HG02943 (cell line): ENCODE measurements around the gene LLGL1.

Experiments used
- ATAC-seq: cut with Tn5 transposase; IDR thresholded peaks from one replicate; pipeline ENCODE4 v1.9.1; 2021; ENCODE audit warnings: mild to moderate bottlenecking, low read depth, moderate library complexity; ENCODE audit not compliant: unreplicated experiment

The LLGL1 gene

GRCh38 chr17:18263885-18264682 is 38.6 kb downstream of the LLGL1 start:
- ATAC-seq, result no peak

DNA sequence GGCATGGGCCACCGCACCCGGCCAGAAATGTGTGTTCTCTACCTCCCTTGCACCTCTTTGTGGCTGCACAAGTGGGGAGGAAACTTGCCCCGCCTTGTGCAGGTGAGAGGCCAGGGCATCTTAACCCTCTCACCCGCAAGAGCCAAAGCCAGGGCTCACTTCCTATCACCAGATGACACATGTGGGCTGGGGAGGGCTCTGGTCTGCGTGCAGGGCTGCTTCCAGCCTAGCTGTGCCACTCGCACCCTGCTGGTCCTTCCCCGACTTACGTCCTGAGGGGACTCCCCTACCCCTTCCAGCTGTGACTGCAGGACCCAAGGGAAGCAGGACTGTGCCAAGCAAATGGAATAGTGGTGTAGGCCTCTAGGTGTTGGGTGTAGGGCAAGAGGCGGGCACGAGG is 41.9 kb downstream of the LLGL1 start:
- no peak for ATAC-seq

- ATAC-seq, result no peak
Measured at GRCh38 chr17:18267927-18268711, 42.7 kb downstream of the LLGL1 start.

GRCh38 chr17:18270046-18270931 is 44.9 kb downstream of the LLGL1 start:
- no peak for ATAC-seq

GRCh38 chr17:18277076-18277475 is 51.6 kb downstream of the LLGL1 start:
- ATAC-seq, result no peak

- no peak for ATAC-seq
Measured at GRCh38 chr17:18278867-18279266, 53.4 kb downstream of the LLGL1 start.

GRCh38 chr17:18280249-18280648 is 54.8 kb downstream of the LLGL1 start:
- no peak for ATAC-seq

DNA sequence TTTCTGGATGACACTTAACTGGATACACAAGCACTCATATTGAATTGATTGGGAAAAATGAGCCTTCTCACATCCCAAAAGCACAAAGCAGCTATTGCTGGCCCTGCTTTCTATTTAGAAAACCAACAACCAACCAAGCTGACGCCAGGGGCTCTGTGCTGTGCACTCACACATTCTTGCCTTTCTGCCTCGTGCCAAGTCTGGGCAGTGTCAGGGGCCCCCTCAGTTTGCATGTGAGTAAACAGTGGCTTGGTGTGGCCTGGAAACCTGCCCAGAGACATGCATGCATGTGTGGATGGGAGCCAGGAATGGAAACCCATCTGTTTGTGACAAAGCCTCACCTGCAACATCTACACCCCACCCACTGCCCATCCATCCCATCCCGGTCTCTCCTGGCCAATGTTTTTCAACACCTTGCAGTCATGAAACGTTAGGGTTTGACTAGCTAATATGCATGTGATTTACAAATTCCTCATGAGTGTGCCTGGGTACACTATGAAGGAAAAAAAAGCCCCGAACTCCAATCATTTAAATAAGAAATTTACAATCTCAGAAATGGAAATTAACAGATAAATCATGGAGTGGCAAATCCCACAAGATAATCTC is 55.4 kb downstream of the LLGL1 start:
- no peak for ATAC-seq

GRCh38 chr17:18281788-18282187 is 56.4 kb downstream of the LLGL1 start:
- no peak for ATAC-seq

GRCh38 chr17:18285296-18285695 is 59.9 kb downstream of the LLGL1 start:
- no peak for ATAC-seq

DNA sequence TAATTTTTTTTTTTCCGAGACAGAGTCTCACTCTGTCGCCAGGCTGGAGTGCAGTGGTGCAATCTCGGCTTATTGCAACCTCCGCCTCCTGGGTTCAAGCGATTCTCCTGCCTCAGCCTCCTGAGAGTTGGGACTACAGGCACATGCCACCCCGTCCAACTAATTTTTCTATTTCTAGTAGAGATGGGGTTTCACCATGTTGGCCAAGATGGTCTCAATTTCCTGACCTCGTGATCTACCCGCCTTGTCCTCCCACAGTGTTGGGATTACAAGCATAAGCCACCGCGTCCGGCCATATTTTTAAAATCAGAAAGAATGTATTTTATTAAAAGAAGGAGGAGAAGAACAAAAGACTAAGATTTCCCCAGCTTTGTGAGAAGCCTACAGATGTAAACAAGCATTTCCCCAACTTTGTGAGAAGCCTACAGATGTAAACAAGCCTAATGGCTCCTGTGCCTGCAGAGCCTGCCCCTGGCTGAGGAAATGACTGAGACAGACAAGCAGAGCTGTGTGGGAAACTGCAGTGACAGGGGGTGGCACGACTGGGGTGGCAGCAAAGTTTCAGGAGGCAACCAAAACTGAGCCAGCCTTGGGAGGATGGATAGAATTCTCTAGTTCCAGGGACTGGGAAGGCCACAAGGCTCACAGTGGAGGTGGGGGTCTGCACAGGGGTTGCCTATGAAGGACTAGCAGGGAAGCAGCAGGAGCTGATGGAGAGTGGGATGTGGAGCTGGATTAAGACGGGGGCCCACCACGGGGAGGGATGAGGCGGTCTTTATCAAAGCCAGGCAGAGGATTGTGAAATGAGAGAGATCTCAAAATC is 66.5 kb downstream of the LLGL1 start:
- no peak for ATAC-seq
